PC-3 (cell line): ENCODE measurements around the gene ERGIC3. TPM values are rescaled to one million over a fixed set of nuclear protein-coding genes. Genes with fewer than 3 reads are reported as not detected.

Source experiments
- ATAC-seq: fragments of 200-7000 bp; cut with Tn5 transposase; 2 replicates; pipeline ENCODE4 v1.9.1; 2020; ENCODE audit warnings: mild to moderate bottlenecking, moderate library complexity
- BruUV-seq: library from RNA; stranded (reverse); fragments of 400-500 nt; replicated peaks from 2 replicates; lab custom pipeline; 2021; lab: Mats Ljungman, UMichigan
- CTCF ChIA-PET: fragments of 300-600 bp; sonication (Branson Sonifier 250); formaldehyde crosslinking; loops from one replicate; lab custom pipeline; 2022; ENCODE audit warnings: antibody characterized with exemption; lab: Charles Lee
- POLR2A ChIA-PET: fragments of 300-600 bp; sonication (Branson Sonifier 250); formaldehyde crosslinking; loops from one replicate; lab custom pipeline; 2022; ENCODE audit warnings: antibody characterized with exemption; ENCODE audit not compliant: unreplicated experiment; lab: Charles Lee
- DNase-seq: peaks from one replicate; pipeline ENCODE4 v3.0.0-alpha.2; 2015
- H2AFZ ChIP-seq: fragments of 300-600 bp; sonication (generic); 2 replicates; pipeline ENCODE4 v1.6.0; 2016; ENCODE audit warnings: antibody characterized with exemption, low read length
- H3F3A ChIP-seq: fragments of 300-600 bp; sonication (generic); one replicate; pipeline ENCODE4 v1.6.0; 2017; ENCODE audit warnings: antibody characterized with exemption, low read length, control low read depth, mild to moderate bottlenecking; ENCODE audit not compliant: unreplicated experiment
- H3K27ac ChIP-seq: fragments of 300-600 bp; sonication (generic); 2 replicates; pipeline ENCODE4 v1.5.1; 2016; ENCODE audit warnings: mild to moderate bottlenecking, low read length
- H3K27me3 ChIP-seq: fragments of 300-600 bp; sonication (generic); 2 replicates; pipeline ENCODE4 v1.6.1; 2016; ENCODE audit warnings: low read length, mixed read lengths
- H3K36me3 ChIP-seq: fragments of 300-600 bp; sonication (generic); 2 replicates; pipeline ENCODE4 v1.6.1; 2016; ENCODE audit warnings: low read depth, mixed run types, low read length, mixed read lengths
- H3K4me1 ChIP-seq: fragments of 300-600 bp; sonication (generic); 2 replicates; pipeline ENCODE4 v1.5.1; 2016; ENCODE audit warnings: low read length; ENCODE audit not compliant: insufficient read depth
- H3K4me2 ChIP-seq: fragments of 300-600 bp; sonication (generic); 2 replicates; pipeline ENCODE4 v1.6.0; 2016; ENCODE audit warnings: low read length
- H3K4me3 ChIP-seq: fragments of 300-600 bp; sonication (generic); 2 replicates; pipeline ENCODE4 v1.5.1; 2016; ENCODE audit warnings: mild to moderate bottlenecking, low read length, mixed read lengths
- H3K79me2 ChIP-seq: fragments of 300-600 bp; sonication (generic); 2 replicates; pipeline ENCODE4 v1.6.1; 2017; ENCODE audit warnings: low read length, mixed read lengths
- H3K9ac ChIP-seq: fragments of 300-600 bp; sonication (generic); 2 replicates; pipeline ENCODE4 v1.6.0; 2016; ENCODE audit warnings: mild to moderate bottlenecking, low read length
- H3K9me2 ChIP-seq: fragments of 300-600 bp; sonication (generic); replicated peaks from 2 replicates; pipeline ENCODE4 v1.6.1; 2016; ENCODE audit warnings: mixed run types, low read length, mixed read lengths
- H3K9me3 ChIP-seq: fragments of 300-600 bp; sonication (generic); 2 replicates; pipeline ENCODE4 v1.6.1; 2016; ENCODE audit warnings: low read length, mixed read lengths
- H4K20me1 ChIP-seq: fragments of 300-600 bp; sonication (generic); 2 replicates; pipeline ENCODE4 v1.6.1; 2016; ENCODE audit warnings: low read length, mixed read lengths
- CTCF ChIP-seq: fragments of 300-600 bp; sonication (generic); conservative IDR thresholded peaks from 2 replicates; pipeline ENCODE4 v1.5.1; 2017; ENCODE audit warnings: antibody characterized with exemption, low read depth, mild to moderate bottlenecking, low read length
- EZH2 ChIP-seq: fragments of 300-600 bp; sonication (generic); IDR thresholded peaks from one replicate; pipeline ENCODE4 v1.6.1; 2017; ENCODE audit warnings: antibody characterized with exemption, mild to moderate bottlenecking, low read length; ENCODE audit not compliant: unreplicated experiment
- EZH2phosphoT487 ChIP-seq: fragments of 300-600 bp; sonication (generic); IDR thresholded peaks from 2 replicates; pipeline ENCODE4 v1.6.1; 2018; ENCODE audit warnings: mild to moderate bottlenecking, antibody characterized with exemption, low read length, borderline replicate concordance
- intact Hi-C: fragments of 100-400 bp; cut with micrococcal nuclease; formaldehyde crosslinking; loops from 2 replicates; pipeline ENCODE4 v1.9.0; 2023
- total RNA-seq: library from RNA; depleted of rRNA; stranded (reverse); fragments of >200 nt; gene quantifications from 2 replicates; pipeline ENCODE4 v1.2.3, GENCODE V29; 2014

The ERGIC3 gene
- total RNA-seq, 1 experiment from 2014 or later: 284 TPM

GRCh38 chr20:35597186-35597585 is 55.3 kb downstream of the ERGIC3 start:
- H3K9ac ChIP-seq: no peak overlapping the region
- no peak for ATAC-seq
- BruUV-seq: no TSS peak
- no peaks in the 10 kb centered on the region for H3K79me2 ChIP-seq
- no peaks in the 10 kb centered on the region for H3K9me3 ChIP-seq
- H3K4me1 ChIP-seq: no peaks in the 10 kb centered on the region
- CTCF ChIA-PET: interaction anchor here (0.6 kb wide), 1 partner anchor 54 kb away, joined by 4 read pairs; no protein-coding TSS in a partner anchor
- intact Hi-C loops: no loop called here
- no peak overlapping the region for H3K4me3 ChIP-seq
- H3F3A ChIP-seq: no peaks in the 10 kb centered on the region
- H3K4me2 ChIP-seq: no peak overlapping the region
- no peaks in the 10 kb centered on the region for H3K27me3 ChIP-seq
- POLR2A ChIA-PET: no interaction called here
- H3K36me3 ChIP-seq: peaks cover 6% of the 10 kb centered on the region
- no peaks in the 10 kb centered on the region for H3K9me2 ChIP-seq
- H2AFZ ChIP-seq: no peak overlapping the region
- H4K20me1 ChIP-seq: no peaks in the 10 kb centered on the region
- DNase-seq: no peak
- TF ChIP-seq EZH2phosphoT487: no peak
- no peak for TF ChIP-seq EZH2
- no peak for TF ChIP-seq CTCF
- no peak overlapping the region for H3K27ac ChIP-seq

- H3K27ac ChIP-seq: no peak overlapping the region
- H3K4me1 ChIP-seq: no peaks in the 10 kb centered on the region
- no peaks in the 10 kb centered on the region for H3K9me3 ChIP-seq
- intact Hi-C loops: no loop called here
- ChIA-PET CTCF (no interaction called here), POLR2A (no interaction called here)
- no peaks in the 10 kb centered on the region for H3F3A ChIP-seq
- ATAC-seq: no peak
- no peaks in the 10 kb centered on the region for H3K9me2 ChIP-seq
- no peaks in the 10 kb centered on the region for H4K20me1 ChIP-seq
- TF ChIP-seq EZH2phosphoT487 (no peak), EZH2 (no peak), CTCF (no peak)
- no peak overlapping the region for H3K9ac ChIP-seq
- H3K4me3 ChIP-seq: no peak overlapping the region
- H2AFZ ChIP-seq: no peak overlapping the region
- no TSS peak for BruUV-seq
- no peaks in the 10 kb centered on the region; the same call in none of the 2 replicates for H3K36me3 ChIP-seq
- no peaks in the 10 kb centered on the region for H3K79me2 ChIP-seq
- no peak overlapping the region for H3K4me2 ChIP-seq
- H3K27me3 ChIP-seq: no peaks in the 10 kb centered on the region
- no peak for DNase-seq
Measured at GRCh38 chr20:35598476-35598875, 56.6 kb downstream of the ERGIC3 start.

- ATAC-seq (no peak), DNase-seq (no peak)
- Histone ChIP-seq H2AFZ (no peak overlapping the region), H3K4me3 (no peak overlapping the region), H3K9me2 (no peaks in the 10 kb centered on the region), H3K79me2 (no peaks in the 10 kb centered on the region), H3F3A (no peaks in the 10 kb centered on the region), H3K36me3 (no peaks in the 10 kb centered on the region; the same call in none of the 2 replicates), H3K27me3 (no peaks in the 10 kb centered on the region), H3K9ac (no peak overlapping the region), H3K4me1 (no peaks in the 10 kb centered on the region), H3K4me2 (no peak overlapping the region), H4K20me1 (no peaks in the 10 kb centered on the region), H3K27ac (no peak overlapping the region), H3K9me3 (no peaks in the 10 kb centered on the region)
- intact Hi-C loops: no loop called here
- TF ChIP-seq EZH2phosphoT487: no peak
- TF ChIP-seq EZH2: no peak
- no peak for TF ChIP-seq CTCF
- BruUV-seq: no TSS peak
- ChIA-PET CTCF (no interaction called here), POLR2A (no interaction called here)
Measured at GRCh38 chr20:35598899-35599775, 57.3 kb downstream of the ERGIC3 start.
